NCI-H1092 (cell line): ENCODE measurements around the gene DNAJC27.
"Not testable (repeated sequence)": the region's sequence is repeated elsewhere in the genome, so short reads cannot be mapped to it uniquely, and the experiment has no call there.

Experiments
- DNase-seq: peaks from one replicate; lab custom pipeline; 2025; lab: John Stamatoyannopoulos, UW

Gene DNAJC27

DNA sequence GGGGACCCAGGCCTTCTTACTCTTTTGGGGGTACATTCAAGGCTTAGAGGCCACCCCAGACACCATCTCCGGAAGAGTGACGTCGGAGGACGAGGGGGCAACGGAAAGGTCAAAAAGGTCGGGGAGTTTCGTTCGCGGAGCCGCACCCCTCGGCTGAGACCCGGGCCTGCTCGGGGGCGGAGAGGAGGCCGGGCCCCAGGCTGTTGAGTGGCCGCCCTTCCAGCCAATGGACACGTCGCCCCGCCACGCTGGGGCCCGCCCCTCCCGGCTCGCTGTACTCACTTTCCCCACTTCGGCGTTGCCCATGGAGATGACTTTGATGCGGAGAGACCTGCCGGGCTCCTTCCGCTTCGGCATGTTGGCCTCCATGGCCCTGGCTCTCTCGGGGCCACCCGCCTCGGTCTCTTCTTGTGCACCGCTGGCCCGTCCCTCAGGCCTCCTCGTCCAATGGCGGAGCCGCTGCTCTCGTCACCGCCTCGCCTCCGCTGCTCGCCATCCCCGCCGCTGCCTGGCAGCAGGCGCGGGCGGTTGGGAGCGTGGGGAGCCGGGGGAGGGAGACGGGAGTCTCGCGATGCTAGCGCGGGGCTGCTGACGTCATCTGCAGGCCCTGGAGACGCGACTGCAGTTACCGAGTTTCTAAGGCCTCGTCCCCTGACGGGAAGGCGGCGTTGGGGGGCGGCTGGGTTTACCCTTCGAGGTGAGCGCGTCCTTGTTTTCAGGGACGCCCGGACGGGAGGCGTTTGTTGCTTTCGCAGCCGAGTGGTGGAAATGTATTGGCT is at the start of gene DNAJC27:
TSS of gene DNAJC27 (minus strand) at position 420 of the 779 bp plus-strand sequence. CDS start at position 369, 51 bp downstream.
- DNase-seq = peak; percentile 93

GRCh38 chr2:25018681-25019080 is 46.9 kb upstream of the DNAJC27 start:
- no peak for DNase-seq

DNA sequence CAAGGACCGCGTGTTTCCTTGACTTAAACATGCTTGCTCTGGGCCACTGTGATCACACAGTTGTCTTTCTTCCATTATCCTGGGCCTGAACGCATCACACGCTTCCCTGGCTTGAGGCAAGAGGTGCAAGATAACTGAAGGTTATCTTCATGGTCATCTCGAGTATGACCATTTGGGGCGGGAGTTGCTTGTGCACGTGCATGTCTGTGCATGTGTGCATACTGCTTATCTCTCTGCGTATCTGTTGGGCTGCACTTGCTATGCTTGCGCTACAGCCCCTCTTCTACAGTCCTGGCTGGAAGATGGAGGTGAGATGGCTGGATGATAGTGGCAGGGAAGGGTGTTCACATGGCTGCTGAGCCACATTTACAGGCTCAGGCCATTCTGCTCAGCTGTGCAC is 42.9 kb upstream of the DNAJC27 start:
- DNase-seq = no peak

- not testable (repeated sequence) for DNase-seq
Measured at GRCh38 chr2:25011342-25011741, 39.6 kb upstream of the DNAJC27 start.

- DNase-seq = no peak
Measured at GRCh38 chr2:25009954-25010353, 38.2 kb upstream of the DNAJC27 start.

DNA sequence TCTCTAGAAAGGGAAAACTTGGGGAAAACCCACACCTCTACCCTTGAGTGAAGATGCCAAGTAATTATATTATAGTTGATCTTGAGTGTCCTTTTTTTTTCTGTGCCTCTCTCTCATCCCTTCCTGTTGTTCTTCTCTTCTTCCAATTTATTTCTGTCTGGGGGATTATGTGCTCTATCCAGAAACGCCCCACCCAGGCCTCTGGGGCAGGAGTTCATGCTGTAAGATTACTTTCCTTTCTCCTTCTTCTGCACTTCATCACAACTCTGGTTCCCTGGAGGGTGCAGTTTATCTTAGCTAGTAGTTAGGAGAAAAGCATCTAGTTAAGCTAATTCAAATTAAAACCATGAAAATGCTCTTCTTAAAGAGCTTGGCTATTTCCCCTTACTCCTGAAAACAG is 30.3 kb upstream of the DNAJC27 start:
- DNase-seq = no peak

GRCh38 chr2:25001325-25001637 is 29.5 kb upstream of the DNAJC27 start:
- DNase-seq = no peak

DNA sequence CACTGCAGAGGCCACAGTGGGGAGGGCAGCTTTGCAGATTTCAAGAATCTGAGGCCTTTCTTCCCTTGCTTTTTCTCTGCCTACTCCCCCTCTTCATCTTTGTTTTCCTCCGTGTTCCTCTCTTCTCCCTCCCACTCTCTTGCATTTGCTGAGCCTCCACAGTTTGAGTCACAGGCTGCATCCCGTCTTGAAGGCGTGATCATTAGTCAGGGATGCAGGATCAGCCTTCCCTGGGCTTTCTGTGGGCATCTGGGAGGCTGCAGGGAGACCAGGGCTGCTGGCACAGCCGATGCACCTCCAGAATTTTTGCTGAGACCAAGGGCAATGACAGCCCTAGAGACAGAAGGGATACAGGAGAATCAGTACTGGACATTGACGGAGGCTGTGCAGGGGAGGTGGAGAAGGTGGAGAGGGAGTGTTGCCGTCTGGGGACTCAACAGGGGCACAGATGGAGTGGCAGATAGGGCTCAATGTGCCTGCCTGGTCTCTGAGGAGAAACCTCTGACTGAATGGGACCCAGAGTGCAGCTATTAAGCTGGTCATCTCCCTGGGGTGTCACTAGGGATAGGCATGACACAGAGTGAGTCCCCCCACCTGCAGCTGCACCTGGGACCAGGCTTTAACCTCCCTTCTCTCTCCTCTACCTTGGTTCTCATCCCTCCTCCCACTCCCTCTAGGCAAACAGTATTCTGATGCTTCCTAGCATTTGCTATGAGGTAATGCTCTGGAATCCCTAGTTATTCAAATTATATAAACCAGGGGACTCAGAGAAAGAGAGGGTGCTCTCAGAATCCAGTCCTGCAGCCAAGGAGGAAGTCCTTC is 29.0 kb upstream of the DNAJC27 start:
- DNase-seq = no peak

GRCh38 chr2:25000036-25000435 is 28.3 kb upstream of the DNAJC27 start:
- no peak for DNase-seq

DNA sequence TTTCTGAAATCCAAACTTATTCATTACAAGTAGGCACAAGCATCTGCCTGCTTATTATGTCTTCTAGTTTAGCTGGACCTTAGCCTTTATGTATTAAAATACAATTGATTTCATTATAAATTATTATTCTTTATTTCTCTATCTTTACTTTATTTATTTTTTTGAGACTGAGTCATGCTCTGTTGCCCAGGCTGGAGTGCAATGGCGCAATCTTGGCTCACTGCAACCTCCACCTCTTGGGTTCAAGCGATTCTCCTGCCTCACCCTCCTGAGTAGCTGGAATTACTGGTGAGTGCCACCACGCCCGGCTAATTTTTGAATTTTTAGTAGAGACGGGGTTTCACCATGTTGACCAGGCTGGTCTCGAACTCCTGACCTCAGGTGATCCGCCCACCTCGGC is 27.3 kb upstream of the DNAJC27 start:
- DNase-seq = not testable (repeated sequence)

DNA sequence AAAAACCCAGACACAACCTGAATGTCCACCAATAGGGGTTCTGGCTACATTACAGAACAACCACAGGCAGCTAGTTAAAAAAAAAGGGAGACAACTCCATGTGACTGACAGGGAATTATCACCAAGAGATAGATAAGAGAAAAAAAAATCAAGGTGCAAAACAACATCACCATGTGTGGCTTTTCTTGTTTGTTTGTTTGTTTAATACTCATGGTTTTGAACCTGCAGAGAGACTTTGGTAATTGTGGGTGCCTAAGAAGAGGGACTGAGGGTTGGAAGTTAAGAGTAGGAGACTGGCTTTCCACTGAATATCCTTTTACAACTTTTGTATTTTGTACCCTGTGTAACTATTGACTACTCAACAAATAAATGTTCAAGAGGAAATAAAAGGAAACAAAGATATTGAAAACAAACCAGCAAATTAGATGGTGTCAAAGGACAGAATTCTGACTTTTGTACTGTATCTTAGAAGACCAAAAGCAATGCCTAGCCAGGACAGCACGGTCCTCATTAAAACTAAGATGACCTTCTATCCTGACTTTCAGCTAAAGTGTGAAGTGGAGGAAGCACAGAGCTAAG is 22.5 kb upstream of the DNAJC27 start:
- no peak for DNase-seq

DNA sequence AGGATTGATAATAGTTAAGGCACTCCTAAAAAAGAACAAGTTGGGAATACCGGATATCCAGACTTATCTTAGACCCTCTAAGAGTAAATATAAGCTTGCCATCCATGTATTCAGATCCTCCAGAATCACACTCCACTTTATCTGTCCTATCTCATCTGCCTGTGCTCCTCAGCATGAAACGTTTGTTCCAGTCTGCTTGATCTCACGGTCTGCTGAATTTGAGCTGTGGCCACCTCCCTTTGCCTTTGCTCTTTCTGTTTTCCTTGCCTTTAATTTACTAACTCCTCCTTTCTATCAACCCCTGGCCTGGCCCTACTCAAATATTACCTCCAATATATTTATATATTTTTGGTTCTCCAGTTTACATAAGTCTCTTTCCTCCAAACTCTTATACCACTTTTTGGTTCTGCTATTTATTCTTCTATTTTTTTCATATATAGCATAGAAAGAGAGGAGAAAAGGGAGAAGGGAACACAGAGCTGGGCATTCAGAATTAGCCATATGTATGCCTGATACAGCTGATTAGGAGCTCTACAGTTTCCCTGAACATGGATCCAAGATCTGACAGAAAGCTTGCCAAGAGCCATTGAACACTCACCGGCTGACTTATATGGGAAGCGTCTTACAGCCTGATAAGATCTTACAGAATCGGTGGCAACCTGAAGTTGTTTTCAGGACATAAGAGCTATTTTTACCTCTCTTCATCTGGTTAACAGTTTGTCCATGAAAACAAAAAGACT is 21.8 kb upstream of the DNAJC27 start:
- no peak for DNase-seq

- DNase-seq = no peak
Measured at GRCh38 chr2:24986372-24986771, 14.6 kb upstream of the DNAJC27 start.

DNA sequence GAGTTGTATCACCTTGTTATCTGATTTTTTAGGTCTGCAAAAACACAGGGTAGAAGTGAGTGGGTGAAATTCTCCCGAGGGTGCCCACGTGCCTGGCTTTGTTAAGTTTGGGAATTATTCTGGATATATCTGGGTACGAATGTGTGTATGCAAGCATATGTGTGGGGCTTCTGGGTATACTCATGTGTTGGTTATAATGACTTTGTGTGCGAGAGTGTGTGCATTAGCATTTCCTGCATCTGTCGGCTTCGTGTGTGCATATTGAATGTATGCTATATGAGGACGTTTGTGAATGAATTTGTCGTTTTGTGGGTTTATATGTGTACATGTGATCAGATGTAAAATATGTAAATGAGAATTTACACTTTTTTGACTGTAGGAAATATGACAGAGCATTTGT is 13.8 kb upstream of the DNAJC27 start:
- DNase-seq = no peak

- peak; percentile 81 for DNase-seq
Measured at GRCh38 chr2:24984912-24985311, 13.2 kb upstream of the DNAJC27 start.

- no peak for DNase-seq
Measured at GRCh38 chr2:24981411-24982136, 9.8 kb upstream of the DNAJC27 start.

GRCh38 chr2:24978661-24979060 is 6.9 kb upstream of the DNAJC27 start:
- DNase-seq = no peak

DNA sequence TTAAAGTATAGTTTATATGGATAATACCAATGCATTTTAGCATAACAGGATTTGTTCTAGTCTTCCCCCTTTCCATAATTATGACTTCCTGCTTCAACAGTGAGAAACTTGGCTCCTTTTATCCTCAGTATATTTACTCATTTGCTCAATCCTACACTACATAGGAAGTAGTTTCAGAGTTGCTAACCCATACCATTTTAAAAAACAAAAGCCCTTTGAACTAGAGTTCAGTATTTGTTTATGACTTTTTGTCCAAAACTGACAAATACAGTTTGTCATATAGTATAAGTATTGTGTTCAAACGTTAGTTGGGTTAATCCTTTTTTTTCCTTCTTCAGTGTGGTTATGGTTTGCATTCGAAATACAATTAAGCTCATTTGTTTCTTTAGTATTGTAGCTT is 5.9 kb upstream of the DNAJC27 start:
- no peak for DNase-seq

- DNase-seq = no peak
Measured at GRCh38 chr2:24973812-24974211, 2.1 kb upstream of the DNAJC27 start.

- peak; percentile 2 for DNase-seq
Measured at GRCh38 chr2:24972315-24972961, 683 bp upstream of the DNAJC27 start.

- DNase-seq = no peak
Measured at GRCh38 chr2:24971286-24971535, 544 bp downstream of the DNAJC27 start.
